IMR-90 (cell line): ENCODE results near the gene NR0B2. TPM values are rescaled to one million over a fixed set of nuclear protein-coding genes. Genes with fewer than 3 reads are reported as not detected.

Experiments
- ATAC-seq: fragments of 200-7000 bp; cut with Tn5 transposase; 2 replicates; pipeline ENCODE4 v1.9.1; 2020; ENCODE audit warnings: low read depth, mild to moderate bottlenecking, moderate library complexity
- BruUV-seq: library from RNA; stranded (reverse); fragments of 400-500 nt; replicated peaks from 2 replicates; lab custom pipeline; 2021; lab: Mats Ljungman, UMichigan
- CTCF ChIA-PET: fragments of 300-600 bp; formaldehyde crosslinking; extraction: SDS; loops from one replicate; lab custom pipeline; 2021; ENCODE audit warnings: antibody characterized with exemption; lab: Yijun Ruan, JAX
- POLR2A ChIA-PET: fragments of 300-600 bp; sonication (Branson Sonifier 250); formaldehyde crosslinking; loops from one replicate; lab custom pipeline; 2022; ENCODE audit warnings: antibody characterized with exemption; ENCODE audit not compliant: unreplicated experiment; lab: Charles Lee
- DNase-seq: peaks from one replicate; pipeline ENCODE4 v3.0.0; 2013
- H2AFZ ChIP-seq: replicated peaks from 2 replicates; pipeline ENCODE3; 2013; ENCODE audit warnings: low read length, mild to moderate bottlenecking; ENCODE audit not compliant: poor library complexity
- H2AK5ac ChIP-seq: 2 replicates; pipeline ENCODE4 v1.6.1; 2013; ENCODE audit warnings: low read depth, low read length, inconsistent platforms
- H2AK9ac ChIP-seq: replicated peaks from 2 replicates; pipeline ENCODE3; 2013; ENCODE audit warnings: mild to moderate bottlenecking, low read depth, low read length, moderate library complexity; ENCODE audit not compliant: poor library complexity
- H2BK120ac ChIP-seq: 2 replicates; pipeline ENCODE4 v1.6.1; 2013; ENCODE audit warnings: low read depth, low read length, inconsistent platforms
- H2BK15ac ChIP-seq: 3 replicates; pipeline ENCODE4 v1.6.1; 2013; ENCODE audit warnings: low read depth, low read length, inconsistent platforms
- H2BK20ac ChIP-seq: 2 replicates; pipeline ENCODE4 v1.6.1; 2013; ENCODE audit warnings: low read depth, mild to moderate bottlenecking, inconsistent platforms, low read length, moderate library complexity
- H2BK5ac ChIP-seq: 2 replicates; pipeline ENCODE4 v1.6.1; 2013; ENCODE audit warnings: mild to moderate bottlenecking, low read depth, low read length, inconsistent platforms; ENCODE audit not compliant: poor library complexity, severe bottlenecking
- H3K14ac ChIP-seq: replicated peaks from 2 replicates; pipeline ENCODE4 v1.6.1; 2013; ENCODE audit warnings: low read depth, low read length, inconsistent platforms
- H3K18ac ChIP-seq: 2 replicates; pipeline ENCODE4 v1.6.1; 2013; ENCODE audit warnings: low read depth, low read length, control low read depth
- H3K23ac ChIP-seq: 2 replicates; pipeline ENCODE4 v1.6.1; 2013; ENCODE audit warnings: low read depth, low read length, inconsistent platforms
- H3K27ac ChIP-seq: 2 replicates; pipeline ENCODE4 v1.5.1; 2013; ENCODE audit warnings: mild to moderate bottlenecking, control low read depth, low read length; ENCODE audit not compliant: insufficient read depth
- H3K27me3 ChIP-seq: 2 replicates; pipeline ENCODE4 v1.6.1; 2013; ENCODE audit warnings: low read length; ENCODE audit not compliant: control insufficient read depth, insufficient read depth
- H3K36me3 ChIP-seq: 2 replicates; pipeline ENCODE4 v1.6.1; 2013; ENCODE audit warnings: low read length, mixed read lengths; ENCODE audit not compliant: control insufficient read depth, insufficient read depth
- H3K4ac ChIP-seq: 2 replicates; pipeline ENCODE4 v1.6.1; 2013; ENCODE audit warnings: low read depth, low read length, inconsistent platforms
- H3K4me1 ChIP-seq: 2 replicates; pipeline ENCODE4 v1.6.1; 2013; ENCODE audit warnings: low read length, mixed read lengths; ENCODE audit not compliant: control insufficient read depth, insufficient read depth
- H3K4me2 ChIP-seq: 2 replicates; pipeline ENCODE4 v1.6.1; 2013; ENCODE audit warnings: low read depth, mild to moderate bottlenecking, control low read depth, low read length, moderate library complexity
- H3K4me3 ChIP-seq: 2 replicates; pipeline ENCODE4 v1.5.1; 2013; ENCODE audit warnings: low read depth, mild to moderate bottlenecking, control low read depth, low read length, moderate library complexity; ENCODE audit not compliant: insufficient read depth
- H3K56ac ChIP-seq: 2 replicates; pipeline ENCODE4 v1.6.1; 2013; ENCODE audit warnings: low read length, inconsistent platforms; ENCODE audit not compliant: insufficient read depth; ENCODE audit errors: extremely low read depth
- H3K79me1 ChIP-seq, 2 experiments: 2 replicates each; pipeline ENCODE4 v1.6.1; 2013; ENCODE audit warnings: low read length in 2 of 2, inconsistent platforms in 1 of 2, low read depth in 1 of 2
- H3K9ac ChIP-seq: 2 replicates; pipeline ENCODE4 v1.6.1; 2013; ENCODE audit warnings: low read depth, low read length, control low read depth
- H3K9me1 ChIP-seq: 2 replicates; pipeline ENCODE4 v1.6.1; 2013; ENCODE audit warnings: low read length, inconsistent platforms; ENCODE audit not compliant: insufficient read depth
- H3K9me3 ChIP-seq: 2 replicates; pipeline ENCODE4 v1.6.1; 2013; ENCODE audit warnings: low read length; ENCODE audit not compliant: control insufficient read depth, insufficient read depth
- H4K20me1 ChIP-seq: 2 replicates; pipeline ENCODE4 v1.6.1; 2013; ENCODE audit warnings: low read length, inconsistent platforms; ENCODE audit not compliant: insufficient read depth
- H4K5ac ChIP-seq: 2 replicates; pipeline ENCODE4 v1.6.1; 2013; ENCODE audit warnings: mild to moderate bottlenecking, low read depth, low read length, control low read depth
- H4K8ac ChIP-seq, 2 experiments: 2 replicates each; pipeline ENCODE4 v1.6.1; 2013; ENCODE audit warnings: low read depth in 2 of 2, low read length in 2 of 2, control low read depth in 1 of 2, inconsistent platforms in 1 of 2
- H4K91ac ChIP-seq: 2 replicates; pipeline ENCODE4 v1.6.1; 2013; ENCODE audit warnings: low read depth, low read length, inconsistent platforms; ENCODE audit not compliant: insufficient read depth
- BHLHE40 ChIP-seq: fragments of 150-350 bp; IDR thresholded peaks from 2 replicates; pipeline ENCODE4 v1.6.1; 2016; ENCODE audit warnings: mild to moderate bottlenecking, low read depth, low read length
- CHD1 ChIP-seq: IDR thresholded peaks from 2 replicates; pipeline ENCODE4 v1.6.1; 2012; ENCODE audit warnings: low read depth, low read length, improper control_type of control experiment
- CTCF ChIP-seq: conservative IDR thresholded peaks from 2 replicates; pipeline ENCODE4 v1.5.1; 2012; ENCODE audit warnings: mild to moderate bottlenecking, low read depth, low read length, improper control_type of control experiment
- ELK1 ChIP-seq: fragments of 150-350 bp; IDR thresholded peaks from 2 replicates; pipeline ENCODE4 v1.6.1; 2016; ENCODE audit warnings: low read depth, mild to moderate bottlenecking, low read length, moderate library complexity, borderline replicate concordance
- FOS ChIP-seq: fragments of 150-350 bp; IDR thresholded peaks from 2 replicates; pipeline ENCODE4 v1.6.1; 2016; ENCODE audit warnings: low read depth, low read length
- MAFK ChIP-seq: IDR thresholded peaks from 2 replicates; pipeline ENCODE4 v1.6.1; 2012; ENCODE audit warnings: low read depth, low read length, improper control_type of control experiment
- MAZ ChIP-seq: IDR thresholded peaks from 2 replicates; pipeline ENCODE4 v1.6.1; 2012; ENCODE audit warnings: low read depth, mild to moderate bottlenecking, low read length, improper control_type of control experiment, moderate library complexity, borderline replicate concordance
- NFE2L2 ChIP-seq: fragments of 150-350 bp; IDR thresholded peaks from 2 replicates; pipeline ENCODE4 v1.6.1; 2016; ENCODE audit warnings: low read depth, mild to moderate bottlenecking, low read length
- POLR2A ChIP-seq: IDR thresholded peaks from 2 replicates; pipeline ENCODE4 v1.6.1; 2012; ENCODE audit warnings: mild to moderate bottlenecking, low read depth, low read length
- RAD21 ChIP-seq: IDR thresholded peaks from 2 replicates; pipeline ENCODE4 v1.6.1; 2012; ENCODE audit warnings: low read length, improper control_type of control experiment
- RCOR1 ChIP-seq: IDR thresholded peaks from 2 replicates; pipeline ENCODE4 v1.6.1; 2012; ENCODE audit warnings: mild to moderate bottlenecking, low read length, improper control_type of control experiment; ENCODE audit not compliant: insufficient replicate concordance
- RFX5 ChIP-seq: IDR thresholded peaks from 2 replicates; pipeline ENCODE4 v1.8.0; 2012; ENCODE audit warnings: low read depth, mild to moderate bottlenecking, low read length, moderate library complexity
- SMC3 ChIP-seq: fragments of 150-350 bp; IDR thresholded peaks from 2 replicates; pipeline ENCODE4 v1.6.1; 2016; ENCODE audit warnings: low read depth, mild to moderate bottlenecking, antibody characterized with exemption, low read length, moderate library complexity
- USF2 ChIP-seq: fragments of 150-350 bp; IDR thresholded peaks from 2 replicates; pipeline ENCODE4 v1.6.1; 2017; ENCODE audit warnings: mild to moderate bottlenecking, antibody characterized with exemption, low read length, low read depth
- WGBS, 2 experiments: methylation state at CpG; one replicate each; pipeline versions ENCODE4 v1.1.5 to v1.1.7; 2013; ENCODE audit warnings: missing lambda C conversion rate in 2 of 2; ENCODE audit not compliant: insufficient read length in 1 of 2; ENCODE audit errors: extremely low coverage in 2 of 2; 5-methylcytosine and 5-hydroxymethylcytosine counted together
- dilution Hi-C: fragments of 300-500 bp; cut with HindIII; formaldehyde crosslinking; loops from one replicate; pipeline ENCODE4 v1.14.3; 2018; ENCODE audit warnings: low sequenced_read_pairs; ENCODE audit not compliant: unreplicated experiment
- in situ Hi-C: fragments of 300-500 bp; cut with MboI; formaldehyde crosslinking; loops from 3 replicates; pipeline ENCODE4 v1.14.3; 2019; ENCODE audit warnings: low sequenced_read_pairs, inconsistent platforms, mixed read lengths
- intact Hi-C: fragments of 100-400 bp; cut with micrococcal nuclease; formaldehyde crosslinking; loops from 2 replicates; pipeline ENCODE4 v1.10.0; 2022
- polyA plus RNA-seq, 3 experiments: library from polyadenylated mRNA; depleted of rRNA; stranded (reverse); fragments of >200 nt; gene quantifications; 2 replicates each; pipeline ENCODE4 v1.2.3, GENCODE V29; 2012; ENCODE audit warnings: low replicate concordance in 1 of 3
- total RNA-seq: library from RNA; depleted of rRNA; stranded (reverse); fragments of >200 nt; gene quantifications from 2 replicates; pipeline ENCODE4 v1.2.3, GENCODE V29; 2012

The NR0B2 gene
- total and polyA plus RNA-seq, 2 of the 4 experiments (the other 2 are of a cell fraction) = not detected

- H4K5ac ChIP-seq = no peak overlapping the region
- H3K4me3 ChIP-seq = no peak overlapping the region
- H2BK5ac ChIP-seq = no peak overlapping the region
- H3K9me1 ChIP-seq = no peaks in the 10 kb centered on the region
- in situ Hi-C loops (loop anchor here (10.0 kb wide), 1 partner anchor 273 kb away; no protein-coding TSS in a partner anchor), intact Hi-C loops (no loop called here), dilution Hi-C loops (no loop called here)
- no peaks in the 10 kb centered on the region for H3K4me1 ChIP-seq
- no peak overlapping the region for H3K9ac ChIP-seq
- H3K9me3 ChIP-seq = no peaks in the 10 kb centered on the region
- ChIA-PET CTCF (no interaction called here), POLR2A (interaction anchor here (0.6 kb wide), 1 partner anchor 292 kb away, joined by 9 read pairs; no protein-coding TSS in a partner anchor)
- H2BK20ac ChIP-seq = no peak overlapping the region
- no peak overlapping the region for H2BK120ac ChIP-seq
- TF ChIP-seq RFX5 = no peak
- no peak for TF ChIP-seq NFE2L2
- TF ChIP-seq USF2 = no peak
- no peak for TF ChIP-seq ELK1
- no peak for TF ChIP-seq POLR2A
- no peak for TF ChIP-seq FOS
- TF ChIP-seq SMC3 = no peak
- TF ChIP-seq CTCF = no peak
- no peak for TF ChIP-seq BHLHE40
- TF ChIP-seq CHD1 = no peak
- TF ChIP-seq MAZ = no peak
- TF ChIP-seq RCOR1 = no peak
- no peak for TF ChIP-seq MAFK
- TF ChIP-seq RAD21 = no peak
- H2AFZ ChIP-seq = no peak overlapping the region
- WGBS, 2 experiments = no CpG with 5 or more reads among the region's 2 CpGs
- peaks cover 5% of the 10 kb centered on the region; the same call in 1 of the 2 replicates for H4K20me1 ChIP-seq
- H3K36me3 ChIP-seq = peaks cover 34% of the 10 kb centered on the region
- no peak overlapping the region for H2AK9ac ChIP-seq
- no peak overlapping the region for H3K27ac ChIP-seq
- no peak overlapping the region for H3K18ac ChIP-seq
- no peak overlapping the region for H4K91ac ChIP-seq
- no peak overlapping the region for H3K4ac ChIP-seq
- H2AK5ac ChIP-seq = no peak overlapping the region
- no peak overlapping the region for H3K56ac ChIP-seq
- peaks cover 7 to 22% of the 10 kb centered on the region in 2 experiments for H3K79me1 ChIP-seq
- H2BK15ac ChIP-seq = no peak overlapping the region
- no peak overlapping the region for H3K4me2 ChIP-seq
- H3K27me3 ChIP-seq = no peaks in the 10 kb centered on the region
- BruUV-seq = no TSS peak
- no peak overlapping the region for H4K8ac ChIP-seq
- no peak overlapping the region for H3K23ac ChIP-seq
- ATAC-seq = no peak
- H3K14ac ChIP-seq = no peak overlapping the region
- DNase-seq = no peak
Measured at GRCh38 chr1:26877326-26877725, 36.4 kb downstream of the NR0B2 start.
